HepG2 (cell line): ENCODE results near the gene PAN2. TPM values are rescaled to one million over a fixed set of nuclear protein-coding genes. Genes with fewer than 3 reads are reported as not detected.

Experiments used
- ADNP ChIP-seq: sonication (generic); formaldehyde crosslinking; IDR thresholded peaks from 2 replicates; pipeline ENCODE4 v1.4.0; 2020; ENCODE audit warnings: missing genetic modification reagents
- BRCA1 ChIP-seq: sonication (generic); formaldehyde crosslinking; IDR thresholded peaks from 2 replicates; pipeline ENCODE4 v1.4.0; 2020; ENCODE audit warnings: missing genetic modification reagents
- CAMTA2 ChIP-seq: sonication (generic); formaldehyde crosslinking; IDR thresholded peaks from 2 replicates; pipeline ENCODE4 v1.4.0; 2020; ENCODE audit warnings: mild to moderate bottlenecking, missing genetic modification reagents, borderline replicate concordance
- CTCF ChIP-seq: sonication (generic); formaldehyde crosslinking; IDR thresholded peaks from 2 replicates; pipeline ENCODE4 v1.5.0; 2020; ENCODE audit warnings: mild to moderate bottlenecking, missing genetic modification reagents, moderate library complexity
- FOXK2 ChIP-seq: fragments of 450-650 bp; IDR thresholded peaks from 2 replicates; pipeline ENCODE4 v1.6.1; 2016
- HDAC1 ChIP-seq: sonication (generic); formaldehyde crosslinking; IDR thresholded peaks from 2 replicates; pipeline ENCODE4 v1.5.1; 2020; ENCODE audit warnings: mild to moderate bottlenecking, missing genetic modification reagents
- HNRNPL ChIP-seq: fragments of 200-400 bp; formaldehyde crosslinking; IDR thresholded peaks from 2 replicates; pipeline ENCODE4 v1.6.1; 2017; ENCODE audit warnings: mild to moderate bottlenecking, low read depth, low read length
- KDM5A ChIP-seq: fragments of 200-600 bp; sonication (generic); IDR thresholded peaks from 2 replicates; pipeline ENCODE4 v1.7.0; 2018; ENCODE audit warnings: antibody characterized with exemption, mild to moderate bottlenecking, low read length, borderline replicate concordance
- PAX8 ChIP-seq: sonication (generic); formaldehyde crosslinking; IDR thresholded peaks from 2 replicates; pipeline ENCODE4 v1.8.0; 2022; ENCODE audit warnings: mild to moderate bottlenecking, missing genetic modification reagents, borderline replicate concordance
- PHF8 ChIP-seq: sonication (generic); formaldehyde crosslinking; IDR thresholded peaks from 2 replicates; pipeline ENCODE4 v1.5.0; 2020; ENCODE audit warnings: missing genetic modification reagents
- SNAPC2 ChIP-seq: sonication (generic); formaldehyde crosslinking; IDR thresholded peaks from 2 replicates; pipeline ENCODE4 v1.8.1; 2022; ENCODE audit warnings: mild to moderate bottlenecking, missing genetic modification reagents
- TEAD2 ChIP-seq: sonication (generic); formaldehyde crosslinking; IDR thresholded peaks from 2 replicates; pipeline ENCODE4 v1.9.0; 2021; ENCODE audit warnings: missing genetic modification reagents
- TIGD3 ChIP-seq: sonication (generic); formaldehyde crosslinking; IDR thresholded peaks from 2 replicates; pipeline ENCODE4 v1.5.1; 2020; ENCODE audit warnings: mild to moderate bottlenecking, missing genetic modification reagents, borderline replicate concordance
- ZFY ChIP-seq: sonication (generic); formaldehyde crosslinking; IDR thresholded peaks from 2 replicates; pipeline ENCODE4 v1.4.0; 2020; ENCODE audit warnings: missing genetic modification reagents
- ZNF263 ChIP-seq: sonication (generic); formaldehyde crosslinking; IDR thresholded peaks from 2 replicates; pipeline ENCODE4 v1.4.0; 2020; ENCODE audit warnings: missing genetic modification reagents
- ZNF33B ChIP-seq: sonication (generic); formaldehyde crosslinking; IDR thresholded peaks from 2 replicates; pipeline ENCODE4 v1.5.1; 2020; ENCODE audit warnings: mild to moderate bottlenecking, missing genetic modification reagents
- polyA plus RNA-seq, 8 experiments: library from polyadenylated mRNA; depleted of rRNA in 3 of 8; stranded (reverse) in 7 of 8; unstranded in 1 of 8; fragments of >200 nt; fragmentation: Illumina TruSeq in 4 of 8; extraction: Trizol in 4 of 8; gene quantifications; 2 replicates each; pipeline versions ENCODE4 v1.2.1 to v1.2.3, GENCODE V29; 2011 to 2016; ENCODE audit warnings: low read depth in 4 of 8, missing spikeins in 1 of 8, mixed read lengths in 1 of 8; ENCODE audit not compliant: insufficient read depth in 1 of 8
- total RNA-seq, 5 experiments: library from RNA; depleted of rRNA; stranded (reverse); fragments of >200 nt; fragmentation: Illumina TruSeq; extraction: Trizol; gene quantifications; 2 replicates each; pipeline ENCODE4 v1.2.3, GENCODE V29; 2016; ENCODE audit warnings: low read depth in 1 of 5
- TF ChIP-seq, protein P1 (sequence below): sonication (generic); formaldehyde crosslinking; IDR thresholded peaks from 2 replicates; pipeline ENCODE4 v1.5.0; 2020; ENCODE audit warnings: missing genetic modification reagents
- TF ChIP-seq, protein P2 (sequence below): sonication (generic); formaldehyde crosslinking; IDR thresholded peaks from 2 replicates; pipeline ENCODE4 v1.5.0; 2020; ENCODE audit warnings: missing genetic modification reagents
- TF ChIP-seq, protein P3 (sequence below): sonication (generic); formaldehyde crosslinking; conservative IDR thresholded peaks from 2 replicates; pipeline ENCODE4 v1.4.0; 2020; ENCODE audit warnings: missing genetic modification reagents
- TF ChIP-seq, protein P4 (sequence below): sonication (generic); formaldehyde crosslinking; IDR thresholded peaks from 2 replicates; pipeline ENCODE4 v1.5.0; 2020; ENCODE audit warnings: missing genetic modification reagents

Gene PAN2
- total and polyA plus RNA-seq, 2 of the 13 experiments (the other 11 are each of a cell fraction or from before 2014, with no cell fraction given) = 27.2 to 61.1 TPM

DNA sequence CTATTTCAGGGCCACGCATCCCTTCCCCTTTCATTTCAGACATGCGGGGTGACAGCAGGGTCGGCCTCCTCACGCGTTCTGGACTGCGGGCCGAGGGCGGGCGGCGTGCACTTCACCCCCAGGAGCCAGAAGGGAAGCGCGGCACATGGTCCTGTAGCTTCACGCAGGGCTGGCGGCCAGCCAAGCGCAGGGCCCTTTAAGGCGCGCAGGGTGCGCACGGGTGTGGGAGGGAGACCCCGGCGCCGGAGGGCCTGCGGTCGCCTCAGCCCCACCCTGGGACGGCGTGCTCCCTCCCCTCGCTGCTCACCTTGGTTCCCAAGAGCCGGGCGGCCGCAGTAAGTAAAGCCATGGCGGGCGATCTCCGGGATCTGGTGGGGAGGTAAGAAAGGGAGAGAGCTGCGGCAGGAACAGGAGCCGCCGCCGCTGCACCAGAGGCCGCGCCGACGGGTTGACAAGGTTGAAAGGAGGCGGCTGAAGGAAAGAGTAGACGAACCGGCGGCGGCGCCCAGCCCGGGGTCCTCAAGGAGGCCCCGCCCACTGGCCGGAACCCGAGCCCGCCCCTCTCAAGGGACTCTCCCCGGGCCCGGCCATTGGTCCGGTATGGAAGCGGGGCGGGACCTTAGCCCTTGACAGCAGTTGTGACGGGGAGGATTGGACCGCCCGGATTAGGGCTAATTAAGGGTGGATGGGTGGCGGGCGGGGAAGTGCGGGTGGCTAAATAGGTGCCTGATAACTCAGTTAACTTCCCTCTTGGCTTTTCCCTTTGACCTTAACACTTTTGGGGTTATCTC lies 33.8 kb downstream of the PAN2 start, which contains the start of gene CS (continued):
- TF ChIP-seq FOXK2 = no peak
- no peak for TF ChIP-seq BRCA1
- TF ChIP-seq ADNP (CRISPR knock-in tag) = no peak
- no peak for TF ChIP-seq TEAD2 (CRISPR knock-in tag)
- 0 out of 2 replicates have a peak, but pooled peaks have one; percentile 60 for TF ChIP-seq PAX8 (CRISPR knock-in tag)
- peak; percentile 10; the same call in 1 of the 2 replicates for TF ChIP-seq ZNF263 (CRISPR knock-in tag)
- TF ChIP-seq TIGD3 (CRISPR knock-in tag) = no peak
- no peak for TF ChIP-seq ZNF33B
- TF ChIP-seq CTCF (CRISPR knock-in tag) = 0 out of 2 replicates have a peak, but pooled peaks have one; percentile 7
- TF ChIP-seq, protein P1, sequence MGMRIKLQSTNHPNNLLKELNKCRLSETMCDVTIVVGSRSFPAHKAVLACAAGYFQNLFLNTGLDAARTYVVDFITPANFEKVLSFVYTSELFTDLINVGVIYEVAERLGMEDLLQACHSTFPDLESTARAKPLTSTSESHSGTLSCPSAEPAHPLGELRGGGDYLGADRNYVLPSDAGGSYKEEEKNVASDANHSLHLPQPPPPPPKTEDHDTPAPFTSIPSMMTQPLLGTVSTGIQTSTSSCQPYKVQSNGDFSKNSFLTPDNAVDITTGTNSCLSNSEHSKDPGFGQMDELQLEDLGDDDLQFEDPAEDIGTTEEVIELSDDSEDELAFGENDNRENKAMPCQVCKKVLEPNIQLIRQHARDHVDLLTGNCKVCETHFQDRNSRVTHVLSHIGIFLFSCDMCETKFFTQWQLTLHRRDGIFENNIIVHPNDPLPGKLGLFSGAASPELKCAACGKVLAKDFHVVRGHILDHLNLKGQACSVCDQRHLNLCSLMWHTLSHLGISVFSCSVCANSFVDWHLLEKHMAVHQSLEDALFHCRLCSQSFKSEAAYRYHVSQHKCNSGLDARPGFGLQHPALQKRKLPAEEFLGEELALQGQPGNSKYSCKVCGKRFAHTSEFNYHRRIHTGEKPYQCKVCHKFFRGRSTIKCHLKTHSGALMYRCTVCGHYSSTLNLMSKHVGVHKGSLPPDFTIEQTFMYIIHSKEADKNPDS (CRISPR knock-in tag) = 0 out of 2 replicates have a peak, but pooled peaks have one; percentile 15
- peak; percentile 89 for TF ChIP-seq HDAC1
- no peak for TF ChIP-seq CAMTA2 (CRISPR knock-in tag)
- TF ChIP-seq KDM5A = peak; percentile 54; the same call in 1 of the 2 replicates
- TF ChIP-seq, protein P2, sequence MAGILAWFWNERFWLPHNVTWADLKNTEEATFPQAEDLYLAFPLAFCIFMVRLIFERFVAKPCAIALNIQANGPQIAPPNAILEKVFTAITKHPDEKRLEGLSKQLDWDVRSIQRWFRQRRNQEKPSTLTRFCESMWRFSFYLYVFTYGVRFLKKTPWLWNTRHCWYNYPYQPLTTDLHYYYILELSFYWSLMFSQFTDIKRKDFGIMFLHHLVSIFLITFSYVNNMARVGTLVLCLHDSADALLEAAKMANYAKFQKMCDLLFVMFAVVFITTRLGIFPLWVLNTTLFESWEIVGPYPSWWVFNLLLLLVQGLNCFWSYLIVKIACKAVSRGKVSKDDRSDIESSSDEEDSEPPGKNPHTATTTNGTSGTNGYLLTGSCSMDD (CRISPR knock-in tag) = no peak
- TF ChIP-seq, protein P3, sequence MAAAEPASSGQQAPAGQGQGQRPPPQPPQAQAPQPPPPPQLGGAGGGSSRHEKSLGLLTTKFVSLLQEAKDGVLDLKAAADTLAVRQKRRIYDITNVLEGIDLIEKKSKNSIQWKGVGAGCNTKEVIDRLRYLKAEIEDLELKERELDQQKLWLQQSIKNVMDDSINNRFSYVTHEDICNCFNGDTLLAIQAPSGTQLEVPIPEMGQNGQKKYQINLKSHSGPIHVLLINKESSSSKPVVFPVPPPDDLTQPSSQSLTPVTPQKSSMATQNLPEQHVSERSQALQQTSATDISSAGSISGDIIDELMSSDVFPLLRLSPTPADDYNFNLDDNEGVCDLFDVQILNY (CRISPR knock-in tag) = no peak
- TF ChIP-seq PHF8 (CRISPR knock-in tag) = peak; percentile 84
- TF ChIP-seq, protein P4, sequence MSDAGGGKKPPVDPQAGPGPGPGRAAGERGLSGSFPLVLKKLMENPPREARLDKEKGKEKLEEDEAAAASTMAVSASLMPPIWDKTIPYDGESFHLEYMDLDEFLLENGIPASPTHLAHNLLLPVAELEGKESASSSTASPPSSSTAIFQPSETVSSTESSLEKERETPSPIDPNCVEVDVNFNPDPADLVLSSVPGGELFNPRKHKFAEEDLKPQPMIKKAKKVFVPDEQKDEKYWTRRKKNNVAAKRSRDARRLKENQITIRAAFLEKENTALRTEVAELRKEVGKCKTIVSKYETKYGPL (CRISPR knock-in tag) = no peak
- TF ChIP-seq HNRNPL = no peak
- TF ChIP-seq ZFY (CRISPR knock-in tag) = peak; percentile 75
- 0 out of 2 replicates have a peak, but pooled peaks have one; percentile 50 for TF ChIP-seq SNAPC2 (CRISPR knock-in tag)
